ENCODE data around the gene AP2S1.
"Not testable (repeated sequence)": the region's sequence is repeated elsewhere in the genome, so short reads cannot be mapped to it uniquely, and the experiment has no call there.

AP2S1 gene

DNA sequence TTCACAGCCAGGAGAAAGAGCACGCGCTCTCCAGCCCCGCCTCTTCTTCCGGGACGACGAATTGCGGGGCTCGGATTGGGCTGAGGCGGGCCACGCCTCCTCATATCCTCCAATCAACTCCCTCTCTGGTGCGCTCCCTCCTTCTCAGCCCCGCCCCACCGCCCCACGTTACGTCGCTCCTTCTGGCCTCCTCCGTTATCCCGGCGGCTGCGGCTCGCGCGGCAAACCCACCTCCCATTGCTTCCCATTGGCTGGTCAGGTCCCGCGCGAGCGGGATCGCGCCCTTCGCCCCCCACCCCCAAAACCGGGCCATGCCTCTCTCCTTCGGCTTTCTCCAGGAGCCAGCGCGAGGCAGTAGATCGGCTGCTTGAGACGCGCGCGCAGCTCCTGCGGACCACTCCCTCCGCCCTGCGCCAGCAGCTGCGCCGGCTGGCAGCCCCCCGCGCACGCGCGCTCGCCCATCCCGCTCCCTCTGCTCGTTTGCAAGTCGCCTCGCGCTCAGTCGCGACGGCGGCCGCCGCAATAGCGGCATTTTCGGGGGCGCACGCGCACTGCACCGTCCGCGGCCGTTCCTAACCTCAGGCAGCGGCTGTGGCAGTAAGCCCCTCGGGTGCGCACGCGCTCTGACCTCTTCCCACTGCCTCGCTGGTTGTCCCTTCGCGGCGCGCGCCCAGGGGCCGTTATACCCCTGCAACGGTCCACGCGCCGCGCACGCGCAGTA is 9.6 kb upstream of the AP2S1 start:
- peak overlapping the region; percentile 83 to 91 for H3K4me3 ChIP-seq (ENCODE audit: low read length in 2 of 2)
- H3K36me3 ChIP-seq (ENCODE audit: control insufficient read depth in 2 of 2, insufficient read depth in 2 of 2, low read length in 2 of 2) = no peaks in the 10 kb centered on the region
- no peaks in the 10 kb centered on the region for H3K9me3 ChIP-seq (ENCODE audit: control insufficient read depth in 2 of 2, low read length in 2 of 2)
- H3K4me1 ChIP-seq (ENCODE audit: control insufficient read depth in 2 of 2, insufficient read depth in 2 of 2, low read length in 2 of 2) = peaks cover 39 to 46% of the 10 kb centered on the region in 2 donors
- H3K27me3 ChIP-seq (ENCODE audit: control insufficient read depth in 2 of 2, insufficient read depth in 2 of 2, low read length in 2 of 2) = no peaks in the 10 kb centered on the region
- H3K27ac ChIP-seq (ENCODE audit: low read depth in 2 of 2, low read length in 2 of 2) = peak overlapping the region; percentile 97 to 98
- peak overlapping the region; percentile 65 to 83 for H3K9ac ChIP-seq (ENCODE audit: low read depth in 1 of 2, low read length in 2 of 2)

DNA sequence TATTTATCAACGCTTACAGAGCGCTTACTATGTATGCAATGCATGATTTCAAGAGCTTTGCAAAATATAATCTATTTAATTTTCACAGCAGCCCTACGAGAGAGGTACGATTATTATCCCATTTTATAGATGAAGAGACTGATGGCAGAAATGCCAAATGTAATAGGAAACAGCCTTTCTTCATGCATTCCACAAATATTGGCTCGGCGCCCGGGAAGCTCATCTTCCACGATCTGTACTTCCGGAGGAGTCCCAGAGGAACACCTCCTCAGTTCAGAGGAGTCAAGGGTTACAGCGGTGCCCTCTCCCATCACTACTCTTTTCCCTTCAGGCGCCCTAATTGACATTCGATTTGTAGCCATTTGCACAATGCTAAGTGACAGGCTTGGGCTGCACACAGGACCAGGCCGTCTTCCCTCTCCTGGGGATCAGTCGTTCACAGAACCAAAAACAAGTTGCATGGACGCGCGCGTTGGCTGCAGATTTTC is 9.0 kb upstream of the AP2S1 start:
- H3K9ac ChIP-seq (ENCODE audit: low read depth in 1 of 2, low read length in 2 of 2) = peak overlapping the region in 1 of 2 donors; percentile 9
- peak overlapping the region; percentile 83 to 91 for H3K4me3 ChIP-seq (ENCODE audit: low read length in 2 of 2)
- H3K36me3 ChIP-seq (ENCODE audit: control insufficient read depth in 2 of 2, insufficient read depth in 2 of 2, low read length in 2 of 2) = no peaks in the 10 kb centered on the region
- H3K4me1 ChIP-seq (ENCODE audit: control insufficient read depth in 2 of 2, insufficient read depth in 2 of 2, low read length in 2 of 2) = peaks cover 39 to 47% of the 10 kb centered on the region in 2 donors
- H3K27ac ChIP-seq (ENCODE audit: low read depth in 2 of 2, low read length in 2 of 2) = peak overlapping the region; percentile 97 to 98
- no peaks in the 10 kb centered on the region for H3K27me3 ChIP-seq (ENCODE audit: control insufficient read depth in 2 of 2, insufficient read depth in 2 of 2, low read length in 2 of 2)
- H3K9me3 ChIP-seq (ENCODE audit: control insufficient read depth in 2 of 2, low read length in 2 of 2) = no peaks in the 10 kb centered on the region

DNA sequence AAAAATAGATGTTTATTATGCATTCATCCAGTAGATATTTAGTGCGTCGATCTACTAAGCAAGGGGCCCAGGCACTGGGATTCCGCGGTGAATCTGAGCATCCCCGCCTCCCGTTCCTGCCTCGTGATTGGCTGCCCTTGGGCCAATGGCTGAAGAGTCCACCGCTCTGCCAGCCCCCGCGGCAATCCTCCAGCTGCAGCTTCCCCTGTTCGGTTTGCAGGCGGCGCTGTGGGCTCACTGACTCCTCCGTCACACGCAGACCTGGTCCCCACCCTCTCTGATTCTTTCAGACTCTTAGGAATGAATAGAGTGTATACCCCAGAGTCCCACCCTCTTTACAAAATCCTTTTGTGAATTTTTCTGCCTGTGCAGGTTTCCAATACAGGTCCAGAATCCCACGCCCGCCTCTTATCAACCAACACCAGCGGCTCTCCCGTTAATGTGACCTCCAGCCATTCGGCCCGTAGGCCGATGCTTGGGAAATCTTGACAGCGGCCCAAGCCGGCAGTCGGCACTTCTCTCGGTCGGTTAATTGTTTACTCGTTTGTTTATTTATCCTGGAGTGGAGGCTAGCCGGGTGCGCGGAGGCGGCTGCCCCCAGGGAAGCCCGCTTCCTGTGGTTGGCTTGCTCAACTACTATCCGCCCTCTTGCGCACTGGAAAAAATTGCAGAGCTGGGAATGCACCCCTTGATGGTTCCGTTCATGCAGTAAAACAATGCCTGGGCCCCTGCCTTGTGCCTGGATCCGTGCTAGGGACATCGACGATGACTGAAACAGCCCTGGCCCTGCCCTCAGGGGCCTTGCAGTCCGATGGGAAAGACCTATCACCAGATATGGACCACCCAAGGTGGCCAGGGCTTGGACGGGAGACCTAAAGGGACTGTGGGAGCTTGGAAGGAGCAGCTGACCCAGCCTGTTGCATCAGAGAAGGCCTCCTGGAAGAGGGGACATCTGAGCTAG is 5.7 kb upstream of the AP2S1 start:
- H3K9me3 ChIP-seq (ENCODE audit: control insufficient read depth in 2 of 2, low read length in 2 of 2) = no peaks in the 10 kb centered on the region
- peak overlapping the region; percentile 75 to 78 for H3K27ac ChIP-seq (ENCODE audit: low read depth in 2 of 2, low read length in 2 of 2)
- H3K4me3 ChIP-seq (ENCODE audit: low read length in 2 of 2) = peak overlapping the region; percentile 49 to 67
- peaks cover 11 to 23% of the 10 kb centered on the region in 2 donors for H3K4me1 ChIP-seq (ENCODE audit: control insufficient read depth in 2 of 2, insufficient read depth in 2 of 2, low read length in 2 of 2)
- peak overlapping the region; percentile 34 to 47 for H3K9ac ChIP-seq (ENCODE audit: low read depth in 1 of 2, low read length in 2 of 2)
- H3K36me3 ChIP-seq (ENCODE audit: control insufficient read depth in 2 of 2, insufficient read depth in 2 of 2, low read length in 2 of 2) = no peaks in the 10 kb centered on the region
- H3K27me3 ChIP-seq (ENCODE audit: control insufficient read depth in 2 of 2, insufficient read depth in 2 of 2, low read length in 2 of 2) = no peaks in the 10 kb centered on the region

DNA sequence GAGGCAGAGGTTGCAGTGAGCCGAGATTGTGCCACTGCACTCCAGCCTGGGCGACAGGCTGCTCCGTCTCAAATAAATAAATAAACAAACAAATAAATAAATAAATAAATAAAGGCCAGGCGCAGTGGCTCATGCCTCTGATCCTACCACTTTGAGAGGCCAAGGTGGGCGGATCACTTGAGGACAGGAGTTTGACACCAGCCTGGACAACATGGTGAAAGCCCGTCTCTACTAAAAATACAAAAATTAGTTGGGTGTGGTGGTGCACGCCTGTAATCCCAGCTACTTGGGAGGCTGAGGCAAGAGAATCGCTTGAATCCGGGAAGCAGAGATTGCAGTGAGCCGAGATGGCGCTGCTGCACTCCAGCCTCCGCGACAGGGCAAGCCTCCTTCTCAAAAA is 4.1 kb upstream of the AP2S1 start:
- H3K9me3 ChIP-seq (ENCODE audit: control insufficient read depth in 2 of 2, low read length in 2 of 2); H3K9ac ChIP-seq (ENCODE audit: low read depth in 1 of 2, low read length in 2 of 2); H3K4me3 ChIP-seq (ENCODE audit: low read length in 2 of 2); H3K27ac ChIP-seq (ENCODE audit: low read depth in 2 of 2, low read length in 2 of 2); H3K36me3 ChIP-seq (ENCODE audit: control insufficient read depth in 2 of 2, insufficient read depth in 2 of 2, low read length in 2 of 2); H3K27me3 ChIP-seq (ENCODE audit: control insufficient read depth in 2 of 2, insufficient read depth in 2 of 2, low read length in 2 of 2): not testable (repeated sequence)
- H3K4me1 ChIP-seq (ENCODE audit: control insufficient read depth in 2 of 2, insufficient read depth in 2 of 2, low read length in 2 of 2) = peaks cover 18 to 25% of the 10 kb centered on the region in 2 donors

DNA sequence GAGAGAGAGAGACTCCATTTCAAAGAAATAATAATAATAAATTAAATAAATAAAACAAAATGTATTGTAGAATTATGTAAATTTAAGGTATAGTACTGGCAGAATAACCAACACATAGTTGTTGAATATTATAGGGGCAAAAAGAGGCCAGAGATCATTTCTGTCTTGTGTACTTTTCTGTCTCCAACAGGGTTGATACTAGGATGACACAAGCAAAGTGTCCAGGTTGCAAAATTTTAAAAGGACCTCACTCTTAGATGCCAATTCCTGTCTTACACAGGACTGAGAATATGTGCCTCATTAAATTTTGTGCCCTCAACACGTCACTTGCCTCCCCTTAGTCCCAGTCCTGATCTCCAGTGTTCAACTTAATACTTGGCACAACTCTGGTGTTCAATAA is 2.2 kb upstream of the AP2S1 start:
- Histone ChIP-seq H3K4me3 (ENCODE audit: low read length in 2 of 2) (no peak overlapping the region), H3K9ac (ENCODE audit: low read depth in 1 of 2, low read length in 2 of 2) (no peak overlapping the region), H3K27me3 (ENCODE audit: control insufficient read depth in 2 of 2, insufficient read depth in 2 of 2, low read length in 2 of 2) (no peaks in the 10 kb centered on the region), H3K4me1 (ENCODE audit: control insufficient read depth in 2 of 2, insufficient read depth in 2 of 2, low read length in 2 of 2) (peaks cover 24 to 28% of the 10 kb centered on the region in 2 donors), H3K27ac (ENCODE audit: low read depth in 2 of 2, low read length in 2 of 2) (no peak overlapping the region), H3K36me3 (ENCODE audit: control insufficient read depth in 2 of 2, insufficient read depth in 2 of 2, low read length in 2 of 2) (peaks cover 0 to under 1% of the 10 kb centered on the region in 2 donors), H3K9me3 (ENCODE audit: control insufficient read depth in 2 of 2, low read length in 2 of 2) (no peaks in the 10 kb centered on the region)

DNA sequence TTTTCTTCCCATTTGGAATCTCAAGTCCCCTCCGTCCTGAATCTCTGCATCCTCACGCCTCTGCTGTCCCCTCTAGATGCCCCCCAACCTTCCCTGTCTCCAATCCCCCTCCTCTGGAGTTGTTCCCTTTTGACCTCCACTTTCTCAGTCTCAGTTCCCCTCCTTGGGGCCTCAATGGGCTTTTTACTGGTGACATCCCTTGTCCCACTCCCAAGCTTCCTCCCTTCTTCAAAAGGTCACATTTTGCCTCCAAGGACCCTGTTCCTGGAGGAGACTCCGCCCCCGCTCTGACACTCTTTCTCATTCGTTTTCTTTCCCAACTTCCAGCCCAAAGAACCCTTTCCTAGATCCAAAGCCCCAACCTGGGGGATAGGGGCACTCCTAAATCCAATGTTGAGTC is 1.0 kb downstream of the AP2S1 start:
- H3K4me3 ChIP-seq (ENCODE audit: low read length in 2 of 2) = peak overlapping the region; percentile 76 to 96
- peaks cover 4 to 6% of the 10 kb centered on the region in 2 donors for H3K36me3 ChIP-seq (ENCODE audit: control insufficient read depth in 2 of 2, insufficient read depth in 2 of 2, low read length in 2 of 2)
- H3K9me3 ChIP-seq (ENCODE audit: control insufficient read depth in 2 of 2, low read length in 2 of 2) = no peaks in the 10 kb centered on the region
- H3K9ac ChIP-seq (ENCODE audit: low read depth in 1 of 2, low read length in 2 of 2) = peak overlapping the region; percentile 8 to 76
- peaks cover 13 to 15% of the 10 kb centered on the region in 2 donors for H3K4me1 ChIP-seq (ENCODE audit: control insufficient read depth in 2 of 2, insufficient read depth in 2 of 2, low read length in 2 of 2)
- no peaks in the 10 kb centered on the region for H3K27me3 ChIP-seq (ENCODE audit: control insufficient read depth in 2 of 2, insufficient read depth in 2 of 2, low read length in 2 of 2)
- H3K27ac ChIP-seq (ENCODE audit: low read depth in 2 of 2, low read length in 2 of 2) = peak overlapping the region; percentile 44 to 89

DNA sequence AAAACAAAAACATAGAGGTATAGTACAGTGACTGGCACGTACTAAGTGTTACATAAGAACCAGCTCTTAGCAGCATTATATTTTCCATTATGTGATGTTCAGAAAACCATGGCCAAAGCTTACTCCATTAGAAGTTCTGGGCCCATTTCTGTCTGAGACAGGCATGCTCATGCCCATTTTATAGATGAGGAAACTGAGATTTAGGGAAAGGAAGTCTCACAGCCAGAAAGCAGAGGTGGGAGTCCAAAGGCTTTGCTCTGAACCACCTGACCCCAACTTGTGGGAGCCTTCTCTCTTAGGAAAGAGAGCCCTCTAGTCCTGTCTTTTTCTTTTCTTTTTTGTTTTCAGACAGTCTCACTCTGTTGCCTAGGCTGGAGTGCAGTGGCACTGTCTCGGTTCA is 2.3 kb downstream of the AP2S1 start:
- Histone ChIP-seq H3K4me1 (ENCODE audit: control insufficient read depth in 2 of 2, insufficient read depth in 2 of 2, low read length in 2 of 2) (peaks cover 10 to 13% of the 10 kb centered on the region in 2 donors), H3K9me3 (ENCODE audit: control insufficient read depth in 2 of 2, low read length in 2 of 2) (no peaks in the 10 kb centered on the region), H3K27ac (ENCODE audit: low read depth in 2 of 2, low read length in 2 of 2) (no peak overlapping the region)

DNA sequence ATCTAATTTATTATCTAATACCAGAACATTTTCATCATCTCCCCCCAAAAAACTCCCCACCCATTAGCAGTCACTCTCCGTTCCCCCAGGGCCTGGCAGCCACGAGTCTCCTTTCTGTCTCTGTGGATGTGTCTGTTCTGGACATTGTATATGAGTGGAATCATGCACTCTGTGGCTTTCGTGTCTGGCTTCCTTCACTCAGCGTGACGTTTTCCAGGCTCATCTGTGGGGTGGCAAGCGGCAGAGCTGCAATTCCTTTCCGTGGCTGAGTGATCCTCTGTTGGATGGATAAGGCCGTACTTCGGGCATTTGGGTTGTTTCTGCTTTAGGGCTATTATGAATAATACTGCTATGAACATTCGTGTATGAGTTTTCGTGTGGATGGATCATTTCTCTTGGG is 3.1 kb downstream of the AP2S1 start:
- no peak overlapping the region for H3K9ac ChIP-seq (ENCODE audit: low read depth in 1 of 2, low read length in 2 of 2)
- H3K27me3 ChIP-seq (ENCODE audit: control insufficient read depth in 2 of 2, insufficient read depth in 2 of 2, low read length in 2 of 2) = no peaks in the 10 kb centered on the region
- H3K9me3 ChIP-seq (ENCODE audit: control insufficient read depth in 2 of 2, low read length in 2 of 2) = no peaks in the 10 kb centered on the region
- peaks cover 10 to 13% of the 10 kb centered on the region in 2 donors for H3K4me1 ChIP-seq (ENCODE audit: control insufficient read depth in 2 of 2, insufficient read depth in 2 of 2, low read length in 2 of 2)
- H3K36me3 ChIP-seq (ENCODE audit: control insufficient read depth in 2 of 2, insufficient read depth in 2 of 2, low read length in 2 of 2) = peaks cover 13 to 20% of the 10 kb centered on the region in 2 donors
- H3K27ac ChIP-seq (ENCODE audit: low read depth in 2 of 2, low read length in 2 of 2) = no peak overlapping the region
- no peak overlapping the region for H3K4me3 ChIP-seq (ENCODE audit: low read length in 2 of 2)

More for the DNA sequence above, 2.3 kb downstream of the AP2S1 start:
- peaks cover 8 to 12% of the 10 kb centered on the region in 2 donors for H3K36me3 ChIP-seq (ENCODE audit: control insufficient read depth in 2 of 2, insufficient read depth in 2 of 2, low read length in 2 of 2)
- H3K4me3 ChIP-seq (ENCODE audit: low read length in 2 of 2) = no peak overlapping the region
- no peaks in the 10 kb centered on the region for H3K27me3 ChIP-seq (ENCODE audit: control insufficient read depth in 2 of 2, insufficient read depth in 2 of 2, low read length in 2 of 2)
- H3K9ac ChIP-seq (ENCODE audit: low read depth in 1 of 2, low read length in 2 of 2) = no peak overlapping the region

DNA sequence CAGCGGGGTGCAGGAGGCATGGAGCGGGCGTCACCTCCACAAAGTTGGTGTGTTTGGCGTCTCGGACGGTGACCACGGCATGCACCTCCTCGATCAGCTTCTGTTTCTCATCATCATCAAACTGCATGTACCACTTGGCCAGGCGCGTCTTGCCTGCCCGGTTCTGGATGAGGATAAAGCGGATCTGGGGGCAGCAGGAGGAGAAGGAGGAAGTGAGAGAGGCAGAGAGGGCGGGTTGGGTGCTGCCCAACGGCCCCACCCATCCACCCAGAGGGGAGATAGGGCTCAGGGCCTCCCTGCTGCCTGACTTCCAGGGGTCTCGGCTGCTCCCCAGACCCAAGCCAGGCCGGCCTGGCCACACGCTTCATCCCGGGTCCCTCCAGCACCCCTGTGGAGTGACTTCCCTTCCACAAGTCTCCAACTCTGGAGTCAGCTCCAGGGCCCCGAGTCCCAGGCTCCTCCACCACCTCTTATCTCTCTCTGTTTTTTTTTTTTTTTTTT is 4.6 kb downstream of the AP2S1 start:
- Histone ChIP-seq H3K27ac (ENCODE audit: low read depth in 2 of 2, low read length in 2 of 2) (no peak overlapping the region), H3K9me3 (ENCODE audit: control insufficient read depth in 2 of 2, low read length in 2 of 2) (no peaks in the 10 kb centered on the region), H3K4me1 (ENCODE audit: control insufficient read depth in 2 of 2, insufficient read depth in 2 of 2, low read length in 2 of 2) (peaks cover 10 to 13% of the 10 kb centered on the region in 2 donors), H3K27me3 (ENCODE audit: control insufficient read depth in 2 of 2, insufficient read depth in 2 of 2, low read length in 2 of 2) (no peaks in the 10 kb centered on the region), H3K9ac (ENCODE audit: low read depth in 1 of 2, low read length in 2 of 2) (no peak overlapping the region), H3K4me3 (ENCODE audit: low read length in 2 of 2) (no peak overlapping the region), H3K36me3 (ENCODE audit: control insufficient read depth in 2 of 2, insufficient read depth in 2 of 2, low read length in 2 of 2) (peaks cover 20 to 24% of the 10 kb centered on the region in 2 donors)

Data from mucosa of rectum (tissue), 2 donors.